ENCODE results near the gene BID. TPM values are rescaled to one million over a fixed set of nuclear protein-coding genes. Genes with fewer than 3 reads are reported as not detected.

The BID gene
- total and polyA plus RNA-seq, 2 of the 4 experiments (the other 2 are of a cell fraction), result 69.5 to 240 TPM

GRCh38 chr22:17699696-17700340 is 74.5 kb downstream of the BID start:
- Histone ChIP-seq H3K27ac (ENCODE audit: insufficient read depth, low read length) (no peak overlapping the region), H3K4ac (ENCODE audit: low read depth, low read length) (no peak overlapping the region), H2BK5ac (ENCODE audit: low read depth, low read length, poor library complexity, severe bottlenecking) (no peak overlapping the region), H3K18ac (ENCODE audit: low read depth, low read length) (no peak overlapping the region), H3K23ac (ENCODE audit: low read depth, low read length) (no peak overlapping the region), H4K20me1 (ENCODE audit: insufficient read depth, low read length) (no peaks in the 10 kb centered on the region), H3K27me3 (ENCODE audit: control insufficient read depth, insufficient read depth, low read length) (no peaks in the 10 kb centered on the region), H3K4me2 (ENCODE audit: low read depth, low read length) (no peak overlapping the region), H3K9me3 (ENCODE audit: control insufficient read depth, insufficient read depth, low read length) (no peaks in the 10 kb centered on the region), H3K56ac (ENCODE audit: extremely low read depth, insufficient read depth, low read length) (no peak overlapping the region), H3K4me1 (ENCODE audit: control insufficient read depth, insufficient read depth, low read length) (peaks cover 4% of the 10 kb centered on the region; the same call in 1 of the 2 replicates), H2AK9ac (replicated peaks; ENCODE audit: low read depth, low read length, poor library complexity) (no peak overlapping the region), H4K8ac (ENCODE audit: low read depth in 2 of 2, low read length in 2 of 2) (no peak overlapping the region), H3K9me1 (ENCODE audit: insufficient read depth, low read length) (peaks cover 4% of the 10 kb centered on the region), H4K91ac (ENCODE audit: insufficient read depth, low read depth, low read length) (no peak overlapping the region), H3K36me3 (ENCODE audit: control insufficient read depth, insufficient read depth, low read length) (peaks cover 10% of the 10 kb centered on the region), H2BK20ac (ENCODE audit: low read depth, low read length) (no peak overlapping the region), H2AFZ (replicated peaks; ENCODE audit: low read length, poor library complexity) (no peak overlapping the region), H3K9ac (ENCODE audit: low read depth, low read length) (no peak overlapping the region), H3K4me3 (ENCODE audit: insufficient read depth, low read depth, low read length) (no peak overlapping the region), H4K5ac (ENCODE audit: low read depth, low read length) (no peak overlapping the region), H2AK5ac (ENCODE audit: low read depth, low read length) (no peak overlapping the region), H3K79me1 (ENCODE audit: low read depth in 1 of 2, low read length in 2 of 2) (peaks cover 5 to 19% of the 10 kb centered on the region in 2 experiments; a peak in 3 of 4 replicates), H2BK120ac (ENCODE audit: low read depth, low read length) (no peak overlapping the region), H2BK15ac (ENCODE audit: low read depth, low read length) (no peak overlapping the region), H3K14ac (replicated peaks; ENCODE audit: low read depth, low read length) (no peak overlapping the region)
- BruUV-seq (replicated peaks), result no TSS peak
- intact Hi-C loops (cut with micrococcal nuclease), result no loop called here
- no peak for DNase-seq
- ATAC-seq (ENCODE audit: low read depth), result no peak
- in situ Hi-C loops (cut with MboI; ENCODE audit: low sequenced_read_pairs), result no loop called here
- WGBS, 2 experiments (ENCODE audit: extremely low coverage in 2 of 2, insufficient read length in 1 of 2), result 100% methylated on average over 1 of the region's 7 CpGs; no CpG with 5 or more reads in 1 of the 2 experiments
- TF ChIP-seq ELK1 (IDR thresholded peaks at IDR 0.05; ENCODE audit: borderline replicate concordance, low read depth, low read length) (no peak), USF2 (IDR thresholded peaks at IDR 0.05; ENCODE audit: low read depth, low read length) (no peak), CEBPB (IDR thresholded peaks at IDR 0.05; ENCODE audit: low read depth, low read length) (no peak), BHLHE40 (IDR thresholded peaks at IDR 0.05; ENCODE audit: low read depth, low read length) (no peak), FOS (IDR thresholded peaks at IDR 0.05; ENCODE audit: low read depth, low read length) (no peak), RFX5 (IDR thresholded peaks at IDR 0.05; ENCODE audit: low read depth, low read length) (no peak), RCOR1 (IDR thresholded peaks at IDR 0.05; ENCODE audit: insufficient replicate concordance, low read length) (no peak), SMC3 (IDR thresholded peaks at IDR 0.05; ENCODE audit: low read depth, low read length) (no peak), CTCF (conservative IDR thresholded peaks at IDR 0.05; ENCODE audit: low read depth, low read length) (no peak), MXI1 (IDR thresholded peaks at IDR 0.05; ENCODE audit: borderline replicate concordance, low read depth, low read length) (no peak)
- dilution Hi-C loops (cut with HindIII; ENCODE audit: low sequenced_read_pairs, unreplicated experiment), result no loop called here
- CTCF ChIA-PET, result no interaction called here
- POLR2A ChIA-PET (ENCODE audit: unreplicated experiment), result interaction anchor here (0.5 kb wide), 1 partner anchor 10 kb away, joined by 4 read pairs; no protein-coding TSS in a partner anchor
